Fibroblast of pulmonary artery (primary cell): ENCODE measurements around the gene HIKESHI.
"Not testable (repeated sequence)": the region's sequence is repeated elsewhere in the genome, so short reads cannot be mapped to it uniquely, and the experiment has no call there.

Source experiments
- DNase-seq: peaks from one replicate; pipeline ENCODE4 v3.0.0-alpha.2; 2010; ENCODE audit warnings: low read depth
- H3K4me3 ChIP-seq: replicated peaks from 2 replicates; pipeline ENCODE4 v1.5.1; 2011; ENCODE audit warnings: low read depth, mild to moderate bottlenecking, control low read depth, low read length, moderate library complexity
- TF ChIP-seq, protein P1 (sequence below): IDR thresholded peaks from 2 replicates; pipeline ENCODE4 v1.5.1; 2011; ENCODE audit warnings: mild to moderate bottlenecking, control low read depth, low read length, inconsistent platforms; ENCODE audit errors: missing control alignments

HIKESHI gene

DNA sequence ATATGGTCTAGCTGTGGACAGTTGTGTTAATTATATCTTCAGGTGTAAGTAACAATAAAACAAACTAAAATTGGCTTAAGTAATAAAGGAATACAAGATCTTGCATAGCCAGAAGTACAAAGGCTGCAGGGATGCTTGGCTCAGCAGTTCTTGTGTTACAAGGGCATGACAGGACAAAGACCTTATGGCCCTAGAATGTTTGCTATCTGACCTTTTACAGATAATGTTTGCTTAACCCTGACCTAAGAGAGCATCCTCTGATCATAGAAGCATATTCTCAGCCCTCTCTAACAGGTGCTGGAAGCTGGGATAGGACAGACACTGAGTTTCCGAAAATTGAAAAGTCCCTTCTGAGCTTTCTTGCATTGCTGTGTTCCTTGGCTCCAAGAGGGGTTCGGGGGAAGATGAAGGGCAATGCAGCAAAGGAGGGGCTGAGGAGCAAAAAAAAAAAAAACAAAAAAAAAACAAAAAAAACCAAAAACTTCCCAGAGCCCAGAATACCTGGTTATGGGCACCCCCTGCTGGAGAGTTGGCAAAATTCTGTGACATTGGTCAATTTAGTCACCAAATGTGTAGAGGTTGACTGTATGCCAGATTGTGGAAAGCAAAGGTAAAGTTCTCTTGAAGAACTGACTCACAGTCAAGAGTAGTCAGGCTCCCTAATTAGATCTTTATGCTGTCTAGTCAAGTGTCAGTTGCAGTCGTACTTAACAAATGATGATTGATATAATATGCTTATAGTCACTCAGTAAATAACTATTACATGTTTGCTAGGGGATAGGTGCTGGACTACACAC is 10.4 kb upstream of the HIKESHI start:
- DNase-seq: peak; percentile 64
- H3K4me3 ChIP-seq: no peak overlapping the region
- TF ChIP-seq, protein P1, sequence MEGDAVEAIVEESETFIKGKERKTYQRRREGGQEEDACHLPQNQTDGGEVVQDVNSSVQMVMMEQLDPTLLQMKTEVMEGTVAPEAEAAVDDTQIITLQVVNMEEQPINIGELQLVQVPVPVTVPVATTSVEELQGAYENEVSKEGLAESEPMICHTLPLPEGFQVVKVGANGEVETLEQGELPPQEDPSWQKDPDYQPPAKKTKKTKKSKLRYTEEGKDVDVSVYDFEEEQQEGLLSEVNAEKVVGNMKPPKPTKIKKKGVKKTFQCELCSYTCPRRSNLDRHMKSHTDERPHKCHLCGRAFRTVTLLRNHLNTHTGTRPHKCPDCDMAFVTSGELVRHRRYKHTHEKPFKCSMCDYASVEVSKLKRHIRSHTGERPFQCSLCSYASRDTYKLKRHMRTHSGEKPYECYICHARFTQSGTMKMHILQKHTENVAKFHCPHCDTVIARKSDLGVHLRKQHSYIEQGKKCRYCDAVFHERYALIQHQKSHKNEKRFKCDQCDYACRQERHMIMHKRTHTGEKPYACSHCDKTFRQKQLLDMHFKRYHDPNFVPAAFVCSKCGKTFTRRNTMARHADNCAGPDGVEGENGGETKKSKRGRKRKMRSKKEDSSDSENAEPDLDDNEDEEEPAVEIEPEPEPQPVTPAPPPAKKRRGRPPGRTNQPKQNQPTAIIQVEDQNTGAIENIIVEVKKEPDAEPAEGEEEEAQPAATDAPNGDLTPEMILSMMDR: peak; percentile 75

DNA sequence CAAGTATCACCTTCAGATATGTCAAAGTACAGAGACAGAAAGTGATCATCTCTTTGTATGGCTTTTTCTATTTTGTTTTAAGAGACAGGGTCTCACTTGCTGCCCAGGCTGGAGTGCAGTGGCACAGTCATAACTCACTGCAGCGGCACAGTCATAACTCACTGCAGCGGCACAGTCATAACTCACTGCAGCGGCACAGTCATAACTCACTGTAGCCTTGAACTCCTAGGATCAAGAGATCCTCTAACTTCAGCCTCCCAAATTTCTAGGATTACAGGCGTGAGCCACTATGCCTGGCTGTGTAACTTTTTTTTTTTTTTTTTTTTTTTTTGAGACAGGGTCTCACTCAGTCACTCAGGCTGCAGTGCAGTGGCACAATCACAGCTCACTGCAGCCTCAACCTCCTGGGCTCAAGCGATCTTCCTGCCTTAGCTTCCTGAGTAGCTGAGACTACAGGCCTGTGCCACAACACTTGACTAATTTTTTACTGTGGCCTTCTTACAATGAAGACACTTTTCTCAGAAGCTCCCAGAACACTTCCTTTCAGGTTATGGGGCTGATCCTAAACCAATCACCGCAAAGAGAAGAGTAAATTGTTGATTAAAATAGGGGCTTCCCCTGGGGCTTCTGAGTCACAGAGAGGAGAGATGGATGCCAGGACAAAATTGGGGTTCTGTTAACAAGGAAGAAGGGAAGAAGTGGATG is 9.0 kb upstream of the HIKESHI start:
- H3K4me3 ChIP-seq: no peak overlapping the region
- TF ChIP-seq, protein P1: no peak
- DNase-seq: no peak

DNA sequence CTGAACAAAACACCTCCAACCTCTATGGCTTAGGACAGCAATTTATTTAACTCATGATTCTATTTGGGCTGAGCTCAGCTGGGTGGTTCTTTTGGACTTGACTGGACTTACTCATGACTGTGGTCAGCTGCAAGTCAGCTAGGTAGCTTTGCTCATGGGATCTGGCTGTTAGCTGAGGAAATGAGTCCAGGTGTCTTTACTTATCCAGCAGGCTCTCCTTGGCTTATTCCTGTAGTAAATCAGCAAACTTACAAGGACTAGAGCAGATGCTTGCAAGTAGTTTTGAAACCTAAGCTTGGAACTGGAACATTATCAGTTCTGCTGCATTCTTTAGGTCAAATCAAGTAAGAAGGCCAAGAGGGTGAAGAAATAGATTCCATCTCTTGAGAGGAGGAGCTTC is 8.0 kb upstream of the HIKESHI start:
- TF ChIP-seq, protein P1: no peak
- DNase-seq: no peak
- H3K4me3 ChIP-seq: no peak overlapping the region

DNA sequence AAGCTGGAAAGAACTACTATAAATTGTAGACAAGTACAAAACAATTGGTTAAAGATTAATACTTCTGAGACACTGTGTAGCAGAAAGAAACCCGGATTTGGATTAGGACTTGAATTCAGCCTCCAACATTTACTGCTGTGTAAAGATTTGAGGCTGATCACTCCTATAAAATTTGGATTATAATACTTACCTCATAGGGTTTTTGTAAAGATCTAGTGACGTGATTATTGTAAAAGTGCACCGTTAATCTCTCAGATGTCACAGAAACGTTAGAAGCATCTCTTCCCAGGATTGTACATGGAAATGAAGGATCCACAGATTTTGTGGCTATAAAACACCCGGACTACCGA is 323 bp upstream of the HIKESHI start:
- no peak for DNase-seq
- TF ChIP-seq, protein P1: no peak
- peak overlapping the region; percentile 89 for H3K4me3 ChIP-seq

DNA sequence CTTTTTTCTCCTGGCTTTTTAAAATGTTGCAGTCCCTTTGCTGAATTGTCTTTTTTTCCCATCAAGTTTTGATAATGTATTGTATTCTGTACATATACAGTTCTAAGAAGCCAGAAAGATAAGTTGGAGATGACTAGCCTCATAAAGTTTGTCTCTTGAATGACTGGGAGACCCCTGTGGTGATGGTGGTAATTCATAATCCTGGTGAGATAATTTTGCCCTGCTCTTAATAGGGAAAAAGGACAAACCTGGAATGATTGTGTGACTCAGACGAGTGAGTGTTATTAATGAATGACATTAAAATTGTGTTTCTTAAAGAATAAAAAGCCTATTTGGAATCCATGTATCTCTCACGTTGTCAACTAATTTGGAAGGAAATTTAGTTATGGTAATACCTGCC is 1.2 kb downstream of the HIKESHI start:
- TF ChIP-seq, protein P1: no peak
- peak overlapping the region; percentile 89 for H3K4me3 ChIP-seq
- DNase-seq: no peak

DNA sequence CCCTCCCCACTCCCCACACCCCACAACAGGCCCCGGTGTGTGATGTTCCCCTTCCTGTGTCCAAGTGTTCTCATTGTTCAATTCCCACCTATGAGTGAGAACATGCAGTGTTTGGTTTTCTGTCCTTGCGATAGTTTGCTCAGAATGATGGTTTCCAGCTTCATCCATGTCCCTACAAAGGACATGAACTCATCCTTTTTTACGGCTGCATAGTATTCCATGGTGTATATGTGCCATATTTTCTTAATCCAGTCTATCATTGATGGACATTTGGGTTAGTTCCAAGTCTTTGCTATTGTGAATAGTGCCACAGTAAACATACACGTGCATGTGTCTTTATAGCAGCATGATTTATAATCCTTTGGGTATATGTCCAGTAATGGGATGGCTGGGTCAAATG is 6.7 kb downstream of the HIKESHI start:
- H3K4me3 ChIP-seq, DNase-seq: not testable (repeated sequence)

DNA sequence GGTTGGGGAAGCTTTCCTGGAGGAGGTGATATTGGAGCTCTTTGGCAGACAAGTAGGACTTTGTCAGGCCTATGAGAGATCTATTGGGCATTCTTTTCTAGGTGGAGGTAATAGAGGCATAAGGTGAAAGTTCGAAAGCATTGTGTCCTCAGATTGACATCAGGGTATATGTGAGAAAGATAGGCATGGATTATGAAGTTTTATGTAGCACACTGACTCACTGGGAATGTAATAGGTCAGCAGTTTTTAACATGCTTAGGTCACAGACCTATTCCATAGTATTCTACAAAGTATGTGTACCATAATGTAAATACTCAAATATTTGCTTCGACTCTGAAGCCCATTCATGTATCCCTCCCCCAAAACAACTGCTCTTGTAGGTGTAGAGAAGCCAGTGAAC is 11.8 kb downstream of the HIKESHI start:
- DNase-seq: no peak
- TF ChIP-seq, protein P1: no peak
- H3K4me3 ChIP-seq: no peak overlapping the region
